GM12878 (cell line): ENCODE data around the gene C3orf38. TPM values are rescaled to one million over a fixed set of nuclear protein-coding genes. Genes with fewer than 3 reads are reported as not detected.

Experiments
- ATAC-seq: fragments of 200-7000 bp; cut with Tn5 transposase; 3 replicates; pipeline ENCODE4 v1.9.1; 2020; ENCODE audit warnings: mild to moderate bottlenecking, moderate library complexity
- BruUV-seq: library from RNA; stranded (reverse); fragments of 400-500 nt; replicated peaks from 2 replicates; lab custom pipeline; 2021; lab: Mats Ljungman, UMichigan
- CTCF ChIA-PET: fragments of 300-600 bp; sonication (Branson Sonifier 250); formaldehyde crosslinking; extraction: SDS; loops from one replicate; lab custom pipeline; 2021; ENCODE audit warnings: inconsistent platforms; lab: Yijun Ruan, JAX
- POLR2A ChIA-PET: fragments of 350-600 bp; formaldehyde crosslinking; extraction: SDS; loops from one replicate; lab custom pipeline; 2021; ENCODE audit warnings: inconsistent platforms; lab: Charles Lee
- RAD21 ChIA-PET: fragments of 300-600 bp; sonication (Branson Sonifier 250); formaldehyde crosslinking; loops from one replicate; lab custom pipeline; 2023; ENCODE audit warnings: antibody characterized with exemption; ENCODE audit not compliant: unreplicated experiment; lab: Charles Lee
- SMC1A ChIA-PET: fragments of 300-600 bp; sonication (Branson Sonifier 250); formaldehyde crosslinking; loops from one replicate; lab custom pipeline; 2023; ENCODE audit not compliant: unreplicated experiment, uncharacterized antibody; lab: Charles Lee
- DNase-seq: peaks from one replicate; pipeline ENCODE4 v3.0.0-alpha.2; 2011; ENCODE audit warnings: low read depth, low spot score
- FAIRE-seq: peaks from 3 replicates; lab custom pipeline; 2011; peaks lifted over from hg19 to GRCh38; lab: Jason Lieb, UNC
- H2AFZ ChIP-seq: 2 replicates; pipeline ENCODE4 v1.6.0; 2011; ENCODE audit warnings: low read depth, low read length, control low read depth; ENCODE audit not compliant: control insufficient read depth
- H3K27ac ChIP-seq: 2 replicates; pipeline ENCODE4 v1.5.1; 2011; ENCODE audit warnings: control low read depth; ENCODE audit not compliant: control insufficient read depth, insufficient read depth
- H3K27me3 ChIP-seq, 2 experiments: replicated peaks in 1 of 2; 2 replicates each; pipeline versions ENCODE4 v1.6.0 to v1.6.1; 2011; ENCODE audit warnings: low read length in 1 of 2; ENCODE audit not compliant: control insufficient read depth in 2 of 2, insufficient read depth in 2 of 2
- H3K36me3 ChIP-seq, 2 experiments: 2 replicates each; pipeline ENCODE4 v1.5.1; 2011; ENCODE audit warnings: low read length in 1 of 2; ENCODE audit not compliant: control insufficient read depth in 2 of 2, insufficient read depth in 2 of 2
- H3K4me1 ChIP-seq: 2 replicates; pipeline ENCODE4 v1.6.1; 2011; ENCODE audit warnings: mild to moderate bottlenecking, low read length, moderate library complexity, mixed read lengths; ENCODE audit not compliant: control insufficient read depth, insufficient read depth
- H3K4me2 ChIP-seq: 2 replicates; pipeline ENCODE4 v1.6.0; 2011; ENCODE audit warnings: control low read depth; ENCODE audit not compliant: control insufficient read depth, insufficient read depth
- H3K4me3 ChIP-seq: fragments of 200-600 bp; sonication (generic); 2 replicates; pipeline ENCODE4 v1.5.1; 2016
- H3K79me2 ChIP-seq: 2 replicates; pipeline ENCODE4 v1.6.0; 2011; ENCODE audit warnings: low read length; ENCODE audit not compliant: control insufficient read depth, insufficient read depth
- H3K9ac ChIP-seq: 2 replicates; pipeline ENCODE4 v1.8.0; 2011; ENCODE audit warnings: low read length, control low read depth, mixed read lengths; ENCODE audit not compliant: control insufficient read depth, insufficient read depth
- H3K9me3 ChIP-seq: replicated peaks from 3 replicates; pipeline ENCODE4 v1.5.1; 2011; ENCODE audit warnings: mild to moderate bottlenecking, low read length; ENCODE audit not compliant: control insufficient read depth, insufficient read depth
- H4K20me1 ChIP-seq: 2 replicates; pipeline ENCODE4 v1.6.0; 2011; ENCODE audit not compliant: control insufficient read depth, insufficient read depth
- IRF3 ChIP-seq: fragments of 450-650 bp; IDR thresholded peaks from 2 replicates; pipeline ENCODE4 v1.6.1; 2014; ENCODE audit warnings: mild to moderate bottlenecking
- SRF ChIP-seq, 2 experiments: IDR thresholded peaks; 2 replicates each; pipeline ENCODE4 v1.6.1; 2011; ENCODE audit warnings: low read depth in 2 of 2, low read length in 2 of 2, mild to moderate bottlenecking in 1 of 2, moderate library complexity in 1 of 2
- TBL1XR1 ChIP-seq: IDR thresholded peaks from 2 replicates; pipeline ENCODE4 v1.6.1; 2012; ENCODE audit warnings: low read depth, low read length, improper control_type of control experiment
- ZBTB33 ChIP-seq: fragments of 450-650 bp; IDR thresholded peaks from 2 replicates; pipeline ENCODE4 v1.6.1; 2017; ENCODE audit warnings: mild to moderate bottlenecking
- WGBS: methylation state at CpG from one replicate; pipeline ENCODE4 v1.1.6; 2016; ENCODE audit warnings: low lambda C conversion rate; ENCODE audit not compliant: insufficient replicate concordance, insufficient coverage; ENCODE audit errors: missing lambda C conversion rate; 5-methylcytosine and 5-hydroxymethylcytosine counted together
- in situ Hi-C: fragments of 300-500 bp; cut with MboI; formaldehyde crosslinking; loops from 9 replicates; pipeline ENCODE4 v1.14.3; 2018; ENCODE audit warnings: mixed read lengths
- intact Hi-C: fragments of 100-400 bp; cut with micrococcal nuclease; formaldehyde crosslinking; loops from one replicate; pipeline ENCODE4 v1.14.2; 2022; ENCODE audit not compliant: unreplicated experiment
- polyA plus RNA-seq, 11 experiments: library from polyadenylated mRNA; depleted of rRNA in 4 of 11; unstranded in 6 of 11; stranded (reverse) in 5 of 11; fragments of >200 nt; fragmentation: Nextera tagmentation in 4 of 11; fragmentation: Illumina TruSeq in 1 of 11; extraction: Ambion mirVana in 4 of 11; extraction: Trizol in 1 of 11; gene quantifications; 1 replicate in 1 of 11; 2 replicates in 10 of 11; pipeline versions ENCODE4 v1.2.1 to v1.2.3, GENCODE V29; 2011 to 2016; ENCODE audit warnings: inconsistent platforms in 2 of 11, missing spikeins in 2 of 11, low read depth in 1 of 11
- total RNA-seq, 4 experiments: library from RNA; depleted of rRNA in 3 of 4; stranded (reverse); fragments of >200 nt in 3 of 4; fragmentation: Illumina TruSeq in 1 of 4; extraction: Trizol in 1 of 4; gene quantifications; 2 replicates each; pipeline versions ENCODE4 v1.2.1 to v1.2.3, GENCODE V29; 2013 to 2021

Gene C3orf38
- total and polyA plus RNA-seq, 10 of the 15 experiments (the other 5 are each of a cell fraction or from before 2014, with no cell fraction given), result 23.0 to 47.9 (median 31.5) TPM

GRCh38 chr3:88191872-88192409 is 42.2 kb downstream of the C3orf38 start:
- ATAC-seq, result no peak
- Histone ChIP-seq H3K4me2 (no peak overlapping the region), H3K36me3 (no peaks in the 10 kb centered on the region)
- TF ChIP-seq IRF3 (no peak), TBL1XR1 (no peak), SRF (IDR thresholded peaks at IDR 0.05; ENCODE audit: low read depth in 2 of 2, low read length in 2 of 2) (peak in 1 of 2 experiments; percentile 37; a peak in 1 of 4 replicates)
- TF ChIP-seq, all 136 proteins: peak for 1
- no peak for DNase-seq
- H3K27ac ChIP-seq, result no peak overlapping the region
- no peak overlapping the region for H3K4me3 ChIP-seq
- H4K20me1 ChIP-seq, result no peaks in the 10 kb centered on the region
- no peak for FAIRE-seq
- no peak overlapping the region for H2AFZ ChIP-seq
- ChIA-PET POLR2A (no interaction called here), SMC1A (no interaction called here), CTCF (no interaction called here), RAD21 (no interaction called here)
- peaks cover 3% of the 10 kb centered on the region; the same call in 2 of the 3 replicates for H3K9me3 ChIP-seq
- intact Hi-C loops (no loop called here), in situ Hi-C loops (no loop called here)
- H3K79me2 ChIP-seq, result no peaks in the 10 kb centered on the region
- H3K4me1 ChIP-seq, result no peaks in the 10 kb centered on the region
- no peaks in the 10 kb centered on the region for H3K27me3 ChIP-seq
- no peak overlapping the region for H3K9ac ChIP-seq
- WGBS, result 59% methylated on average over 4 of the region's 4 CpGs
- BruUV-seq, result no TSS peak

- Histone ChIP-seq H3K4me2 (no peak overlapping the region), H3K4me3 (no peak overlapping the region), H3K27me3 (no peaks in the 10 kb centered on the region), H3K9me3 (peaks cover 3% of the 10 kb centered on the region; the same call in 2 of the 3 replicates), H3K79me2 (no peaks in the 10 kb centered on the region), H3K4me1 (no peaks in the 10 kb centered on the region), H3K27ac (no peak overlapping the region), H4K20me1 (no peaks in the 10 kb centered on the region)
- BruUV-seq, result no TSS peak
- no peak for FAIRE-seq
- in situ Hi-C loops, result no loop called here
- intact Hi-C loops, result no loop called here
- POLR2A ChIA-PET, result no interaction called here
- RAD21 ChIA-PET, result no interaction called here
- SMC1A ChIA-PET, result no interaction called here
- WGBS, result 7% methylated on average over 3 of the region's 3 CpGs
- no peak for TF ChIP-seq ZBTB33
- TF ChIP-seq, all 136 proteins: peak for 0
- H2AFZ ChIP-seq, result no peak overlapping the region
- no peak overlapping the region for H3K9ac ChIP-seq
- CTCF ChIA-PET, result no interaction called here
- H3K36me3 ChIP-seq, result no peaks in the 10 kb centered on the region
- DNase-seq (no peak), ATAC-seq (no peak)
Observed at GRCh38 chr3:88192631-88193030, 42.9 kb downstream of the C3orf38 start.
